ENCODE data around the gene WDFY3. TPM values are rescaled to one million over a fixed set of nuclear protein-coding genes. Genes with fewer than 3 reads are reported as not detected.
"Not testable (repeated sequence)": the region's sequence is repeated elsewhere in the genome, so short reads cannot be mapped to it uniquely, and the experiment has no call there.

Gene WDFY3
- total RNA-seq, 1 donor from 2014 or later = 196 TPM

GRCh38 chr4:84857296-84857695 is 109.2 kb downstream of the WDFY3 start:
- no peak for DNase-seq (ENCODE audit: low read depth)

GRCh38 chr4:84856468-84857049 is 109.9 kb downstream of the WDFY3 start:
- DNase-seq (ENCODE audit: low read depth) = no peak

GRCh38 chr4:84855774-84856173 is 110.7 kb downstream of the WDFY3 start:
- DNase-seq (ENCODE audit: low read depth) = no peak

GRCh38 chr4:84852081-84852480 is 114.4 kb downstream of the WDFY3 start:
- peak; percentile 11 for DNase-seq (ENCODE audit: low read depth)

GRCh38 chr4:84849051-84849640 is 117.3 kb downstream of the WDFY3 start:
- DNase-seq (ENCODE audit: low read depth) = peak; percentile 39

GRCh38 chr4:84848432-84848831 is 118.1 kb downstream of the WDFY3 start:
- no peak for DNase-seq (ENCODE audit: low read depth)

- no peak for DNase-seq (ENCODE audit: low read depth)
Measured at GRCh38 chr4:84847978-84848377, 118.5 kb downstream of the WDFY3 start.

GRCh38 chr4:84846985-84847384 is 119.5 kb downstream of the WDFY3 start:
- DNase-seq (ENCODE audit: low read depth) = no peak

GRCh38 chr4:84841435-84841834 is 125.1 kb downstream of the WDFY3 start:
- no peak for DNase-seq (ENCODE audit: low read depth)

- DNase-seq (ENCODE audit: low read depth) = no peak
Measured at GRCh38 chr4:84837751-84838150, 128.7 kb downstream of the WDFY3 start.

GRCh38 chr4:84829633-84830032 is 136.9 kb downstream of the WDFY3 start:
- not testable (repeated sequence) for DNase-seq (ENCODE audit: low read depth)

- no peak for DNase-seq (ENCODE audit: low read depth)
Measured at GRCh38 chr4:84826681-84827080, 139.8 kb downstream of the WDFY3 start.

- DNase-seq (ENCODE audit: low read depth) = no peak
Measured at GRCh38 chr4:84825701-84826341, 140.7 kb downstream of the WDFY3 start.

GRCh38 chr4:84821064-84821463 is 145.4 kb downstream of the WDFY3 start:
- DNase-seq (ENCODE audit: low read depth) = no peak

- peak; percentile 96 for DNase-seq (ENCODE audit: low read depth)
Measured at GRCh38 chr4:84814094-84814750, 152.3 kb downstream of the WDFY3 start.

GRCh38 chr4:84809946-84810345 is 156.5 kb downstream of the WDFY3 start:
- DNase-seq (ENCODE audit: low read depth) = no peak

- no peak for DNase-seq (ENCODE audit: low read depth)
Measured at GRCh38 chr4:84808332-84808731, 158.2 kb downstream of the WDFY3 start.

- DNase-seq (ENCODE audit: low read depth) = not testable (repeated sequence)
Measured at GRCh38 chr4:84806541-84806940, 159.9 kb downstream of the WDFY3 start.

- no peak for DNase-seq (ENCODE audit: low read depth)
Measured at GRCh38 chr4:84804136-84804535, 162.4 kb downstream of the WDFY3 start.

GRCh38 chr4:84803720-84804119 is 162.8 kb downstream of the WDFY3 start:
- peak; percentile 9 for DNase-seq (ENCODE audit: low read depth)

- DNase-seq (ENCODE audit: low read depth) = no peak
Measured at GRCh38 chr4:84803116-84803515, 163.4 kb downstream of the WDFY3 start.

GRCh38 chr4:84800256-84800655 is 166.2 kb downstream of the WDFY3 start:
- DNase-seq (ENCODE audit: low read depth) = no peak

- no peak for DNase-seq (ENCODE audit: low read depth)
Measured at GRCh38 chr4:84799318-84799717, 167.2 kb downstream of the WDFY3 start.

All from renal cortical epithelial cell (primary cell).